ENCODE results near the gene AVPR1B. TPM values are rescaled to one million over a fixed set of nuclear protein-coding genes. Genes with fewer than 3 reads are reported as not detected.

The AVPR1B gene
- total and polyA plus RNA-seq, 3 donors from 2014 or later = not detected

DNA sequence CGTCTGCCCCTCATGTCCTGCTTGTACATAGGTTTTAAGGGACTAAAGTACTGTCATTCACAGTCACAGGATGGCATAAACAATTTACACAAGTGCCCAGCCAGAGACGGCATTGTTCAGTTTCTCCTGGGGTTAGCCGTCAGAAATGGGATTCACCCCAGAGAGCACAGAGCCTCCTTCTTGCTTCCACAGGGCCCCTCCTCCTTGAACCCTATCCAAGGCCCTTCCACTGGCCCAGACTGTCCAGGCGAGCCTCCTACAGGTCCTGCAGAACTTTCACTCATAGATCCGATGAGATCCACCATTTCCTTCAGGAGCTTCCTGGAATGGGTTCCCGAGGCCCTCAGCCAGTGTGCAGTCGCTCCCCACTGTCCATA is 10.0 kb downstream of the AVPR1B start:
- no peaks in the 10 kb centered on the region for H3K9me3 ChIP-seq
- DNase-seq = no peak
- no peak overlapping the region for H3K4me3 ChIP-seq
- H3K27me3 ChIP-seq = no peaks in the 10 kb centered on the region
- no peaks in the 10 kb centered on the region for H3K4me1 ChIP-seq
- 57 to 75% methylated on average over 7 of the region's 7 CpGs for WGBS, 2 donors
- H3K27ac ChIP-seq = no peak overlapping the region
- TF ChIP-seq POLR2A (IDR thresholded peaks at IDR 0.05) (no peak), CTCF (IDR thresholded peaks at IDR 0.05) (no peak)
- intact Hi-C loops (cut with DNase I; ENCODE audit: low total_unique reads) = loop anchor here (10.0 kb wide), 1 partner anchor 122 kb away; no protein-coding TSS in a partner anchor
- H3K36me3 ChIP-seq (ENCODE audit: low read depth, missing control alignments) = no peaks in the 10 kb centered on the region

DNA sequence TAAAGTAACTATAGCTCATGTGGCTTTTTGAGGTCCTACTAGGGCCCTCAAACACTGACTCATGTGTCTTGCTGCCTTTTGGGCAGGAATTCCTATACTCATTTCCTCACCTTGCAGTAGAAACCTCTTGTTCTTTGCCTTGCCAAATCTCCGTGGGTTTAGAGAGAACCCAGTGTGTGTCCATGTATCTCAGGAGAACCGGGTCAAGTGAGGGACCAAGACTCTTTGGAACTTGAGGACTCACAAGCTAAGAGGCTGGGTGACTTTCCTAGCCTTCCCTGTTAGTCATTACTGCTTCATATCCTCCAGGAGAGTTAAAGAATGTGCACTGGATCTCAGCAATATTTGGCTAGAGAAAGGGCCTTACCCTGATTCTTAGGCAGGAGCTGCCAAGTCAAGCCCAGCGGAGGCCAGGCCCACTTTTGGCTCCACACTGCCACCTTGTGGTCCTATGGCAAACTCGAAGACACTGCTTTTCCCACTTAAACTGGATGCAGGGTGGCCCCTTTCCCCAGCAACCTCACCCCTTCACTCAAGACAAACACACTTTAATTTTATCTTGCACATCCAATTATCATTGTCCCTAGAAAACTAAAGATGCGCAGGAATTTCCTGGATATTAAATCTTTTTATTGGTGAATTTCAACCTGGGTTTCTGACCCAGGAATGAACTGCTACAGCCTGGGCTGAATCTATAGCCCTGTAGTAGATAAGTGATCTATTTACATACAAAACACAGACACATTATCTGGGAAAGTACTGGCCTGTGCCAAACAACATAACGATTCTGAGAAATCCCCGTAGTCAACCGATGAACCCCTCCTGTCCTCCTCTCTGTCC is 10.6 kb downstream of the AVPR1B start:
- no peaks in the 10 kb centered on the region for H3K36me3 ChIP-seq (ENCODE audit: low read depth, missing control alignments)
- 45 to 46% methylated on average over 7 to 8 of the region's 8 CpGs for WGBS, 2 donors
- no peaks in the 10 kb centered on the region for H3K9me3 ChIP-seq
- no peak overlapping the region for H3K27ac ChIP-seq
- intact Hi-C loops (cut with DNase I; ENCODE audit: low total_unique reads) = loop anchor here (10.0 kb wide), 1 partner anchor 122 kb away; no protein-coding TSS in a partner anchor
- H3K27me3 ChIP-seq = no peaks in the 10 kb centered on the region
- TF ChIP-seq POLR2A (IDR thresholded peaks at IDR 0.05) (no peak), CTCF (IDR thresholded peaks at IDR 0.05) (peak; percentile 86 to 87 (median 87))
- no peak overlapping the region for H3K4me3 ChIP-seq
- H3K4me1 ChIP-seq = no peaks in the 10 kb centered on the region
- DNase-seq = peak; percentile 88

- H3K4me1 ChIP-seq = no peaks in the 10 kb centered on the region
- no peak overlapping the region for H3K27ac ChIP-seq
These were observed 11.7 kb downstream of the AVPR1B start for GRCh38 chr1:206105464-206105995.

DNA sequence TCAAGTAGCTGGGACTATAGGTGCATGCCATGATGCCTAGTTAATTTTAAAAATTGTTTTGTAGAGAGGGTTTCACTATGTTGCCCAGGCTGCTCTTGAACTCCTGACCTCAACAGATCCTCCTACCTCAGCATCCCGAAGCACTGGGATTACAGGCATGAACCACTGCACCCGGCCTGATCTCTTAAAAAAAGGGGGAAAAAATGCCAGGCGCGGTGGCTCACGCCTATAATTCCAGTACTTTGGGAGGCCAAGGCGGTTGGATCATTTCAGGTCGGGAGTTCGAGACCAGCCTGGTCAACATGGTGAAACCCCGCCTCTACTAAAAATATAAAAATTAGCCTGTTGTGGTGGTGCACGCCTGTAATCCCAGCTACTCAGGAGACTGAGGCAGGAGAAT is 13.2 kb downstream of the AVPR1B start:
- H3K4me1 ChIP-seq = no peaks in the 10 kb centered on the region
- WGBS, 2 donors = 90 to 96% methylated on average over 10 of the region's 10 CpGs
- no peaks in the 10 kb centered on the region for H3K27me3 ChIP-seq
- intact Hi-C loops (cut with DNase I; ENCODE audit: low total_unique reads) = loop anchor here (10.0 kb wide), 1 partner anchor 119 kb away; no protein-coding TSS in a partner anchor
- DNase-seq = no peak
- H3K27ac ChIP-seq = no peak overlapping the region
- no peaks in the 10 kb centered on the region for H3K36me3 ChIP-seq (ENCODE audit: low read depth, missing control alignments)
- H3K9me3 ChIP-seq = no peaks in the 10 kb centered on the region
- TF ChIP-seq CTCF (IDR thresholded peaks at IDR 0.05) = no peak
- no peak for TF ChIP-seq POLR2A (IDR thresholded peaks at IDR 0.05)
- H3K4me3 ChIP-seq = no peak overlapping the region

More at GRCh38 chr1:206105464-206105995, 11.7 kb downstream of the AVPR1B start:
- no peaks in the 10 kb centered on the region for H3K9me3 ChIP-seq
- DNase-seq = no peak
- H3K36me3 ChIP-seq (ENCODE audit: low read depth, missing control alignments) = no peaks in the 10 kb centered on the region
- WGBS, 2 donors = 65 to 74% methylated on average over 4 of the region's 4 CpGs
- intact Hi-C loops (cut with DNase I; ENCODE audit: low total_unique reads) = loop anchor here (10.0 kb wide), 1 partner anchor 121 kb away; no protein-coding TSS in a partner anchor
- no peaks in the 10 kb centered on the region for H3K27me3 ChIP-seq
- no peak overlapping the region for H3K4me3 ChIP-seq
- TF ChIP-seq POLR2A (IDR thresholded peaks at IDR 0.05) (no peak), CTCF (IDR thresholded peaks at IDR 0.05) (no peak)

Data from testis (tissue), 3 donors.